MM.1S (cell line): Measurements from ENCODE around the gene S100A3.

ENCODE experiments used
- EZH2 ChIP-seq: fragments of 300-600 bp; sonication (generic); optimal IDR thresholded peaks from 2 replicates; pipeline ENCODE3; 2017; ENCODE audit warnings: low read depth, mild to moderate bottlenecking, antibody characterized with exemption, low read length, mixed read lengths
- TF ChIP-seq, protein P1 (sequence below): fragments of 300-600 bp; sonication (generic); IDR thresholded peaks from 2 replicates; pipeline ENCODE4 v1.5.1; 2016; ENCODE audit warnings: antibody characterized with exemption, low read length, mixed read lengths

DNA sequence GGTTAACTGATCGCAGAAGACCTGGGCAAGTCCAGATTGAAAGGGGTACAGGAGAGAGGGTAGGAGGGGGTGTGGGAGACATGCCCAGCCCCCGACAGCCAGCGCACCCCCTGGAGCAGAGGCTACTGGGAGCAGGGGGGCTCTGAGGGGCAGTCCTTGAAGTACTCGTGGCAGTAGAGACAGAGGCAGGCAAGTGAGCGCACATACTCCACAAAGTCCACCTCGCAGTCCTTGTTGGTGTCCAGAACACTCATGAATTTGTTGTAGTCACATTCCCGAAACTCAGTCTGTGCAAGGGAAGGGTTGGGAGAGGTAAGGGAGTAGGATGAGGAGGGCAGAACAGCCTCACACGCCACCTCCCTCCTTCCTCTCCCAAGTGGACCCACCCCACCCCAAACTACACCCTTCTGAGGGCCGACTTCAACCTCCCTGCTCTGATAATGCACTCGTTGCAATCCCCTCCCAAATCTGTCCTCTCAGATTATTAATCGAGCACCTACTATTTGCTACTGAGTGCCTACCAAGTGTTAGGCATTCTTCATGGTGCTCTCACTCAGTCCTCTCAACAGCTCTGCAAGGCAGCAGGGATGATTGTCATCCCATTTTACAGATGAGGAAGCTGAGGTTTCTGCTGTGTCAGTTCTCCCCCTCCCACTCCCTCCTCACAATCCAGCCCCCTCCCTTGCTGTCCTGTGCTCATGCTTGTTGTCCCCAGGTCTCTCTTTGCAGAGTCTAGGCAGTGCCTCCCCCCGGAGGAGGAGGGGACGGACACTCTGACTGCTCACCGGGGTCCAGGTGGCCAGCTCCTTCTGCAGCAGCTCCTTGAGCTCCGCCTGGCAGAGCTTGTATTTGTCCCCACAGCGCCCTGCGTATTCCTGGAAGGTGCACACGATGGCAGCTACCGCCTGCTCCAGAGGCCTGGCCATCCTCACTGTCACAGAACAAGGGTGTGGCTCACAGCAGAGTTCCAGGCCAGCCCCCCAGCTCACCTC, 1.2 kb downstream of the S100A3 start:
- TF ChIP-seq, protein P1, sequence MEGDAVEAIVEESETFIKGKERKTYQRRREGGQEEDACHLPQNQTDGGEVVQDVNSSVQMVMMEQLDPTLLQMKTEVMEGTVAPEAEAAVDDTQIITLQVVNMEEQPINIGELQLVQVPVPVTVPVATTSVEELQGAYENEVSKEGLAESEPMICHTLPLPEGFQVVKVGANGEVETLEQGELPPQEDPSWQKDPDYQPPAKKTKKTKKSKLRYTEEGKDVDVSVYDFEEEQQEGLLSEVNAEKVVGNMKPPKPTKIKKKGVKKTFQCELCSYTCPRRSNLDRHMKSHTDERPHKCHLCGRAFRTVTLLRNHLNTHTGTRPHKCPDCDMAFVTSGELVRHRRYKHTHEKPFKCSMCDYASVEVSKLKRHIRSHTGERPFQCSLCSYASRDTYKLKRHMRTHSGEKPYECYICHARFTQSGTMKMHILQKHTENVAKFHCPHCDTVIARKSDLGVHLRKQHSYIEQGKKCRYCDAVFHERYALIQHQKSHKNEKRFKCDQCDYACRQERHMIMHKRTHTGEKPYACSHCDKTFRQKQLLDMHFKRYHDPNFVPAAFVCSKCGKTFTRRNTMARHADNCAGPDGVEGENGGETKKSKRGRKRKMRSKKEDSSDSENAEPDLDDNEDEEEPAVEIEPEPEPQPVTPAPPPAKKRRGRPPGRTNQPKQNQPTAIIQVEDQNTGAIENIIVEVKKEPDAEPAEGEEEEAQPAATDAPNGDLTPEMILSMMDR = no peak
- TF ChIP-seq EZH2 = no peak
